Esophagus muscularis mucosa (tissue), 3 donors: ENCODE results near the gene PLXDC2.

Source experiments
- CTCF ChIP-seq, 3 experiments: fragments of 200-600 bp in 2 of 3; fragments of 450-650 bp in 1 of 3; sonication (generic) in 2 of 3; IDR thresholded peaks; one replicate each; pipeline ENCODE4 v1.5.1; 2017 to 2019; ENCODE audit warnings: antibody characterized with exemption in 3 of 3, mild to moderate bottlenecking in 2 of 3, moderate library complexity in 1 of 3
- POLR2A ChIP-seq: fragments of 450-650 bp; IDR thresholded peaks from one replicate; pipeline ENCODE4 v1.6.1; 2017; ENCODE audit warnings: antibody characterized with exemption, moderate library complexity, mild to moderate bottlenecking, low read depth
- POLR2AphosphoS5 ChIP-seq, 2 donors: sonication (generic); formaldehyde crosslinking; IDR thresholded peaks; one replicate each; pipeline ENCODE4 v1.6.1; 2017; ENCODE audit warnings: antibody characterized with exemption in 2 of 2

DNA sequence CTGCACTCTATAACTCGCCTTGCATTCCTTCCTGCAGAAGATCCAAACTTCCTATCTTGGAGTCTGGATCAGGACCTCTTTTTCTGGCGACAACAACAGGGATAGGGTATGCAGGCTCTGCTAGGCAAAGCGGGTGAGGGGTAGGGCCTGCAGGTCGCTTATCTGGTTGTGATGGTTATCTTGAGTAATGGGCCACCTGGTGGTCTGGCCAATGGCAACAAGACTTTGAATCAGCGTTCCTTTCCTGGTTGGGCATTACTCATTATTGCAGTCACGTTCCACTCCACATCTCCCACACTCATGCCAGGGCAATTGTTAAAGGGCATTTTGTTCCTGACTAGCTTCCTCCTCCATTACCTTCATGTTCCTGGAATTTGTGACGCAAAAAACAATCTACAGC is 48.4 kb upstream of the PLXDC2 start:
- TF ChIP-seq CTCF (IDR thresholded peaks at IDR 0.05), result no peak
- TF ChIP-seq POLR2A, result no peak
- no peak for TF ChIP-seq POLR2AphosphoS5 (IDR thresholded peaks at IDR 0.05)
